Endothelial cell (in vitro differentiated cells): ENCODE data around the gene NEMF. TPM values are rescaled to one million over a fixed set of nuclear protein-coding genes. Genes with fewer than 3 reads are reported as not detected.
A peak's percentile ranks its signal among the peaks of the same experiment; 100 is the strongest.

ENCODE experiments used
- DNase-seq: peaks from one replicate; pipeline ENCODE4 v3.0.0; 2021; ENCODE audit warnings: low spot score
- H3K27ac Mint-ChIP-seq: one replicate; pipeline ENCODE4 v1.8.0; 2021; ENCODE audit warnings: mixed read lengths, inconsistent platforms; ENCODE audit not compliant: unreplicated experiment
- H3K27me3 Mint-ChIP-seq: one replicate; pipeline ENCODE4 v1.8.0; 2021; ENCODE audit warnings: mild to moderate bottlenecking, moderate library complexity, mixed read lengths, inconsistent platforms; ENCODE audit not compliant: unreplicated experiment
- H3K36me3 Mint-ChIP-seq: one replicate; pipeline ENCODE4 v1.8.0; 2021; ENCODE audit warnings: mild to moderate bottlenecking, low read depth, mixed read lengths, inconsistent platforms; ENCODE audit not compliant: unreplicated experiment
- H3K4me1 Mint-ChIP-seq: one replicate; pipeline ENCODE4 v1.8.0; 2021; ENCODE audit warnings: mild to moderate bottlenecking, mixed read lengths, inconsistent platforms; ENCODE audit not compliant: unreplicated experiment
- H3K4me3 Mint-ChIP-seq: one replicate; pipeline ENCODE4 v1.8.0; 2021; ENCODE audit warnings: mild to moderate bottlenecking, mixed read lengths, inconsistent platforms; ENCODE audit not compliant: unreplicated experiment
- H3K9me3 Mint-ChIP-seq: one replicate; pipeline ENCODE4 v1.8.0; 2021; ENCODE audit warnings: mixed read lengths, inconsistent platforms; ENCODE audit not compliant: unreplicated experiment
- total RNA-seq: library from RNA; stranded (reverse); fragmentation: NEBNext Ultra II Directional; extraction: Animal tissue kit (Norgen Biotek cat#: 25700); gene quantifications from one replicate; pipeline ENCODE4 v1.2.1, GENCODE V29; 2021; ENCODE audit not compliant: unreplicated experiment
- TF ChIP-seq, protein P1 (sequence below): fragments of 200-600 bp; sonication (generic); IDR thresholded peaks from one replicate; pipeline ENCODE4 v1.5.0; 2021; ENCODE audit warnings: antibody characterized with exemption; ENCODE audit not compliant: unreplicated experiment

The NEMF gene
- total RNA-seq, 1 donor from 2014 or later, result 55.5 TPM

DNA sequence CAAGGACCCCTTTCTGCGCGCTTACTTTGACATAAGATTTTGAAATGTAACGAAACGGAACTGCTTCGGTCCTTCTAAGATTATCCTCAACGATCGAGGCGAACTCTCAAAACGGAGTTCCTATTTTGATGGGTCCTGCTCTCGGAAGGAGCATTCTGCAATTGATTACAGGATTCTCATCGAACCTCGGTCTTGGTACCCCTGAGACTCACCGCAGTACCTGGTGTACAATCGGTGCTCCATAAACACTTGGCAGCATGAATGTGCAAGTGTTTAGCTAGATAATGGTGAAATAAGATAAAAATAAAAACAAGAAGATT, 530 bp upstream of the NEMF start:
- no peak for DNase-seq
- TF ChIP-seq, protein P1, sequence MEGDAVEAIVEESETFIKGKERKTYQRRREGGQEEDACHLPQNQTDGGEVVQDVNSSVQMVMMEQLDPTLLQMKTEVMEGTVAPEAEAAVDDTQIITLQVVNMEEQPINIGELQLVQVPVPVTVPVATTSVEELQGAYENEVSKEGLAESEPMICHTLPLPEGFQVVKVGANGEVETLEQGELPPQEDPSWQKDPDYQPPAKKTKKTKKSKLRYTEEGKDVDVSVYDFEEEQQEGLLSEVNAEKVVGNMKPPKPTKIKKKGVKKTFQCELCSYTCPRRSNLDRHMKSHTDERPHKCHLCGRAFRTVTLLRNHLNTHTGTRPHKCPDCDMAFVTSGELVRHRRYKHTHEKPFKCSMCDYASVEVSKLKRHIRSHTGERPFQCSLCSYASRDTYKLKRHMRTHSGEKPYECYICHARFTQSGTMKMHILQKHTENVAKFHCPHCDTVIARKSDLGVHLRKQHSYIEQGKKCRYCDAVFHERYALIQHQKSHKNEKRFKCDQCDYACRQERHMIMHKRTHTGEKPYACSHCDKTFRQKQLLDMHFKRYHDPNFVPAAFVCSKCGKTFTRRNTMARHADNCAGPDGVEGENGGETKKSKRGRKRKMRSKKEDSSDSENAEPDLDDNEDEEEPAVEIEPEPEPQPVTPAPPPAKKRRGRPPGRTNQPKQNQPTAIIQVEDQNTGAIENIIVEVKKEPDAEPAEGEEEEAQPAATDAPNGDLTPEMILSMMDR, result no peak
- Mint-ChIP-seq H3K9me3 (no peaks in the 10 kb centered on the region), H3K27me3 (peaks cover 8% of the 10 kb centered on the region), H3K4me1 (peaks cover 19% of the 10 kb centered on the region), H3K27ac (peak overlapping the region; percentile 100), H3K4me3 (peak overlapping the region; percentile 99), H3K36me3 (peaks cover 12% of the 10 kb centered on the region)

DNA sequence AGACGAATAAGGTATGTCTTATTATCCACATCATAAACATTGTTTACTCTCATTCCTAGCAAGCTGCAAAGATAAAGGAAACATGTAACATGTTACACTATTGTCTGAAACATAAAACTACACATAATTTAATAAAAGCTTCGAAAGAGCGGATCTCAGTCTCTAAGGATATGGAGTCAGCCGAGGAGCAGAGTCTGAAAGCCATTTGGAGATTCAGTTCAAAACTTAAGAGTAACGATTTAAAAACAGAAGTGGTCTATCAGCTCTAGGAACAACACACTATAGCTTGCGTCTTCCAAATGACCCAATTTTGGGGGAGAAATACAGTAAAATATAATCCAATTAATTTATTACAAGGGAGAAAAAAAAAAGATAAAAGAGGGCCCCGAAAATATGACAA, 775 bp downstream of the NEMF start:
- peaks cover 19% of the 10 kb centered on the region for H3K4me1 Mint-ChIP-seq
- peak overlapping the region; percentile 100 for H3K27ac Mint-ChIP-seq
- TF ChIP-seq, protein P1, result no peak
- H3K36me3 Mint-ChIP-seq, result peaks cover 16% of the 10 kb centered on the region
- H3K27me3 Mint-ChIP-seq, result peaks cover 8% of the 10 kb centered on the region
- peak overlapping the region; percentile 99 for H3K4me3 Mint-ChIP-seq
- no peak for DNase-seq
- H3K9me3 Mint-ChIP-seq, result no peaks in the 10 kb centered on the region

- Mint-ChIP-seq H3K9me3 (no peaks in the 10 kb centered on the region), H3K27me3 (peaks cover 8% of the 10 kb centered on the region), H3K27ac (peak overlapping the region; percentile 4), H3K4me3 (no peak overlapping the region), H3K4me1 (peaks cover 19% of the 10 kb centered on the region), H3K36me3 (peaks cover 27% of the 10 kb centered on the region)
- DNase-seq, result no peak
- TF ChIP-seq, protein P1, result no peak
Observed at GRCh38 chr14:49849213-49849847, 3.3 kb downstream of the NEMF start.

- Mint-ChIP-seq H3K36me3 (peaks cover 40% of the 10 kb centered on the region), H3K4me3 (no peak overlapping the region), H3K27me3 (no peaks in the 10 kb centered on the region), H3K9me3 (no peaks in the 10 kb centered on the region), H3K27ac (no peak overlapping the region), H3K4me1 (no peaks in the 10 kb centered on the region)
- TF ChIP-seq, protein P1, result no peak
- no peak for DNase-seq
Observed at GRCh38 chr14:49828640-49829039, 23.9 kb downstream of the NEMF start.

GRCh38 chr14:49820176-49820575, 32.4 kb downstream of the NEMF start:
- Mint-ChIP-seq H3K4me1 (peaks cover 3% of the 10 kb centered on the region), H3K27ac (no peak overlapping the region), H3K27me3 (no peaks in the 10 kb centered on the region), H3K36me3 (peaks cover 62% of the 10 kb centered on the region), H3K9me3 (no peaks in the 10 kb centered on the region), H3K4me3 (no peak overlapping the region)
- no peak for DNase-seq
- TF ChIP-seq, protein P1, result no peak
